CD14-positive monocyte (primary cell): ENCODE results near the gene IL13RA2. TPM values are rescaled to one million over a fixed set of nuclear protein-coding genes. Genes with fewer than 3 reads are reported as not detected.

Source experiments
- DNase-seq, 3 donors: peaks; one replicate each; pipeline ENCODE4 v3.0.0-alpha.2; 2011 to 2022
- H2AFZ ChIP-seq: 2 replicates; pipeline ENCODE4 v1.6.0; 2012; ENCODE audit warnings: mild to moderate bottlenecking, low read depth, low read length, inconsistent platforms; ENCODE audit not compliant: insufficient read depth, poor library complexity, severe bottlenecking
- H3K27ac ChIP-seq, 2 donors: 1 replicate in 1 of 2; 2 replicates in 1 of 2; pipeline ENCODE4 v1.5.1; 2012 to 2013; ENCODE audit warnings: low read length in 2 of 2, control low read depth in 1 of 2, inconsistent platforms in 1 of 2, low read depth in 1 of 2, mild to moderate bottlenecking in 1 of 2
- H3K27me3 ChIP-seq, 2 donors: one replicate each; pipeline versions ENCODE4 v1.6.0 to v1.6.1; 2011 to 2013; ENCODE audit warnings: low read length in 2 of 2; ENCODE audit not compliant: control insufficient read depth in 2 of 2, insufficient read depth in 2 of 2
- H3K36me3 ChIP-seq, 2 donors: replicated peaks in 1 of 2; 1 replicate in 1 of 2; 2 replicates in 1 of 2; pipeline versions ENCODE4 v1.5.1 to v1.6.1; 2012 to 2013; ENCODE audit warnings: low read length in 2 of 2, control low read depth in 1 of 2, inconsistent platforms in 1 of 2, mild to moderate bottlenecking in 1 of 2; ENCODE audit not compliant: insufficient read depth in 2 of 2, control insufficient read depth in 1 of 2
- H3K4me1 ChIP-seq, 2 donors: 1 replicate in 1 of 2; 2 replicates in 1 of 2; pipeline versions ENCODE4 v1.5.1 to v1.6.1; 2012 to 2013; ENCODE audit warnings: low read length in 2 of 2, control low read depth in 1 of 2, inconsistent platforms in 1 of 2, mild to moderate bottlenecking in 1 of 2, moderate library complexity in 1 of 2; ENCODE audit not compliant: insufficient read depth in 2 of 2, control insufficient read depth in 1 of 2
- H3K4me2 ChIP-seq: replicated peaks from 2 replicates; pipeline ENCODE3; 2012; ENCODE audit warnings: low read length, moderate library complexity, mild to moderate bottlenecking; ENCODE audit not compliant: poor library complexity, severe bottlenecking; ENCODE audit errors: extremely low read depth
- H3K4me3 ChIP-seq, 3 experiments: fragments of 200-600 bp in 1 of 3; sonication (generic) in 1 of 3; replicated peaks in 1 of 3; 1 replicate in 2 of 3; 2 replicates in 1 of 3; pipeline ENCODE4 v1.5.1; 2011 to 2013; ENCODE audit warnings: low read length in 3 of 3, mild to moderate bottlenecking in 3 of 3, control low read depth in 2 of 3, low read depth in 2 of 3, inconsistent platforms in 1 of 3, moderate library complexity in 1 of 3
- H3K79me2 ChIP-seq: 2 replicates; pipeline ENCODE4 v1.6.0; 2012; ENCODE audit warnings: mild to moderate bottlenecking, control low read depth, inconsistent platforms, low read length, moderate library complexity; ENCODE audit not compliant: insufficient read depth
- H3K9ac ChIP-seq: 2 replicates; pipeline ENCODE4 v1.6.0; 2017; ENCODE audit warnings: low read length, mild to moderate bottlenecking; ENCODE audit not compliant: insufficient read depth, poor library complexity, severe bottlenecking
- H3K9me3 ChIP-seq, 2 donors: replicated peaks in 1 of 2; 1 replicate in 1 of 2; 2 replicates in 1 of 2; pipeline versions ENCODE4 v1.5.1 to v1.6.1; 2012 to 2013; ENCODE audit warnings: low read length in 2 of 2, control low read depth in 1 of 2; ENCODE audit not compliant: control insufficient read depth in 1 of 2, insufficient read depth in 1 of 2
- H4K20me1 ChIP-seq: 2 replicates; pipeline ENCODE4 v1.6.0; 2012; ENCODE audit warnings: mild to moderate bottlenecking, low read length, control low read depth, moderate library complexity; ENCODE audit not compliant: insufficient read depth
- H3K27ac Mint-ChIP-seq, 7 donors: one replicate each; pipeline ENCODE4 v1.8.0; 2020; ENCODE audit warnings: mild to moderate bottlenecking in 7 of 7, mixed read lengths in 7 of 7, moderate library complexity in 6 of 7, inconsistent platforms in 2 of 7
- H3K27me3 Mint-ChIP-seq, 3 donors: one replicate each; pipeline ENCODE4 v1.8.0; 2021 to 2022; ENCODE audit warnings: low read depth in 3 of 3, mild to moderate bottlenecking in 3 of 3, mixed read lengths in 3 of 3, moderate library complexity in 3 of 3, inconsistent platforms in 1 of 3
- H3K36me3 Mint-ChIP-seq, 2 donors: one replicate each; pipeline ENCODE4 v1.8.0; 2020; ENCODE audit warnings: mixed read lengths in 2 of 2, inconsistent platforms in 1 of 2, mild to moderate bottlenecking in 1 of 2
- H3K4me1 Mint-ChIP-seq: one replicate; pipeline ENCODE4 v1.8.0; 2020; ENCODE audit warnings: mild to moderate bottlenecking, mixed read lengths
- H3K4me3 Mint-ChIP-seq, 2 donors: one replicate each; pipeline ENCODE4 v1.8.0; 2020; ENCODE audit warnings: mild to moderate bottlenecking in 2 of 2, mixed read lengths in 2 of 2, moderate library complexity in 1 of 2
- H3K9me3 Mint-ChIP-seq, 7 donors: one replicate each; pipeline ENCODE4 v1.8.0; 2020 to 2022; ENCODE audit warnings: mixed read lengths in 7 of 7, mild to moderate bottlenecking in 6 of 7, moderate library complexity in 6 of 7, inconsistent platforms in 2 of 7
- intact Hi-C, 2 donors: fragments of 100-400 bp; cut with micrococcal nuclease; formaldehyde crosslinking; loops; one replicate each; pipeline versions ENCODE4 v1.15.0 to v1.15.1; 2023
- polyA plus RNA-seq, 3 donors: library from polyadenylated mRNA; depleted of rRNA in 1 of 3; unstranded in 2 of 3; stranded (reverse) in 1 of 3; fragments of 300-500 nt in 2 of 3; fragments of >200 nt in 1 of 3; fragmentation: Illumina TruSeq in 2 of 3; gene quantifications; 1 replicate in 2 of 3; 2 replicates in 1 of 3; pipeline ENCODE4 v1.2.3, GENCODE V29; 2012 to 2021
- TF ChIP-seq, protein P1 (sequence below): fragments of 200-600 bp; IDR thresholded peaks from one replicate; pipeline ENCODE4 v1.8.0; 2022; ENCODE audit warnings: antibody characterized with exemption, mild to moderate bottlenecking

Gene IL13RA2
- polyA plus RNA-seq, 3 donors, result not detected

DNA sequence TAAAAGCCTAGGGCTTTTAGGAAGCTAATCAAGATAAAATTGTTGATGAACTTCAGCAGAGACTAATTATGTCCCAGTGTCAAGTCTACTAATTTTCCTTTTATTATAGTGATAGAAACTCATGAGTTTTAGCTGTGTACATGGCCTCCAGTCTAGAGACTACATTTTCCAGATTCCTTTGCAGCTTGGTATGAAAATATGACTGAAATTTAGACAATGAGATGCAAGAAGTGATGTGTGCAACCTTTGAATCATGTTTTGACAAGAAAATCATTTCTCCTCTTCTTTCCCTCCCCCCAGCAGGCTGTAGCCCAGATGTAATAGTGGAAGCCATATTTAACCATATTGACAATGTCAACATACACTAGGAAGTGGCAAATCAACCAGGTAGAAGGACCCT is 30.3 kb upstream of the IL13RA2 start:
- H3K36me3 Mint-ChIP-seq, result no peaks in the 10 kb centered on the region
- no peak overlapping the region for H3K4me3 ChIP-seq
- no peaks in the 10 kb centered on the region for H3K36me3 ChIP-seq
- H3K4me1 ChIP-seq, result no peaks in the 10 kb centered on the region
- no peaks in the 10 kb centered on the region for H3K9me3 ChIP-seq
- no peak overlapping the region for H3K4me2 ChIP-seq
- TF ChIP-seq, protein P1, sequence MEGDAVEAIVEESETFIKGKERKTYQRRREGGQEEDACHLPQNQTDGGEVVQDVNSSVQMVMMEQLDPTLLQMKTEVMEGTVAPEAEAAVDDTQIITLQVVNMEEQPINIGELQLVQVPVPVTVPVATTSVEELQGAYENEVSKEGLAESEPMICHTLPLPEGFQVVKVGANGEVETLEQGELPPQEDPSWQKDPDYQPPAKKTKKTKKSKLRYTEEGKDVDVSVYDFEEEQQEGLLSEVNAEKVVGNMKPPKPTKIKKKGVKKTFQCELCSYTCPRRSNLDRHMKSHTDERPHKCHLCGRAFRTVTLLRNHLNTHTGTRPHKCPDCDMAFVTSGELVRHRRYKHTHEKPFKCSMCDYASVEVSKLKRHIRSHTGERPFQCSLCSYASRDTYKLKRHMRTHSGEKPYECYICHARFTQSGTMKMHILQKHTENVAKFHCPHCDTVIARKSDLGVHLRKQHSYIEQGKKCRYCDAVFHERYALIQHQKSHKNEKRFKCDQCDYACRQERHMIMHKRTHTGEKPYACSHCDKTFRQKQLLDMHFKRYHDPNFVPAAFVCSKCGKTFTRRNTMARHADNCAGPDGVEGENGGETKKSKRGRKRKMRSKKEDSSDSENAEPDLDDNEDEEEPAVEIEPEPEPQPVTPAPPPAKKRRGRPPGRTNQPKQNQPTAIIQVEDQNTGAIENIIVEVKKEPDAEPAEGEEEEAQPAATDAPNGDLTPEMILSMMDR, result no peak
- peaks cover 0 to 2% (median 0%) of the 10 kb centered on the region in 3 donors for H3K27me3 Mint-ChIP-seq
- no peaks in the 10 kb centered on the region for H4K20me1 ChIP-seq
- no peaks in the 10 kb centered on the region for H3K27me3 ChIP-seq
- no peak overlapping the region for H3K4me3 Mint-ChIP-seq
- peaks cover 0 to 2% (median 0%) of the 10 kb centered on the region in 7 donors for H3K9me3 Mint-ChIP-seq
- DNase-seq, result no peak
- intact Hi-C loops, result no loop called here
- H3K9ac ChIP-seq, result no peak overlapping the region
- no peak overlapping the region for H3K27ac Mint-ChIP-seq
- no peak overlapping the region for H2AFZ ChIP-seq
- no peaks in the 10 kb centered on the region for H3K79me2 ChIP-seq
- no peaks in the 10 kb centered on the region for H3K4me1 Mint-ChIP-seq
- H3K27ac ChIP-seq, result no peak overlapping the region

DNA sequence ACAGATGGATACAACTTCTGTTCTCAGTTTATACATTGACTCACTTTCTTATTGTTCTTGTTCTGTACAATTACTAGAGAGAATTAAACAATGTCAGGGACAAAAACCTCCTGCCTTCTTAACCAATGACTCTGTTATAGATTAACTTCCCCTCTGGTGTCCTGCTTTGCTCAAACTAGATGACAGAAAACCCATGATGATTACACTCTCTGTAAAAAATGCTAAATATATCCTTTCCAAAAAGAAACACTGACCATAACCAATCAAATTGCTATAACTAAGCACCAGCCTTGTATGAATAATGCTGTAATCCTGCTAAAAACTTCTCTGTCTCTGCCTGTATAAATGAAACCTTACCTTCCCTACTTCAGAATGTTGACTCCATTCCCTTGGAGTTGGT is 29.8 kb upstream of the IL13RA2 start:
- H3K4me3 ChIP-seq, result no peak overlapping the region
- intact Hi-C loops, result no loop called here
- no peaks in the 10 kb centered on the region for H3K79me2 ChIP-seq
- no peaks in the 10 kb centered on the region for H4K20me1 ChIP-seq
- no peaks in the 10 kb centered on the region for H3K36me3 Mint-ChIP-seq
- H3K4me2 ChIP-seq, result no peak overlapping the region
- H3K27me3 Mint-ChIP-seq, result peaks cover 0 to 2% (median 0%) of the 10 kb centered on the region in 3 donors
- TF ChIP-seq, protein P1, result no peak
- H2AFZ ChIP-seq, result no peak overlapping the region
- no peaks in the 10 kb centered on the region for H3K4me1 Mint-ChIP-seq
- no peak overlapping the region for H3K4me3 Mint-ChIP-seq
- H3K9ac ChIP-seq, result no peak overlapping the region
- H3K36me3 ChIP-seq, result no peaks in the 10 kb centered on the region
- H3K27me3 ChIP-seq, result no peaks in the 10 kb centered on the region
- DNase-seq, result no peak
- H3K9me3 Mint-ChIP-seq, result peaks cover 0 to 2% (median 0%) of the 10 kb centered on the region in 7 donors
- H3K27ac Mint-ChIP-seq, result no peak overlapping the region
- no peak overlapping the region for H3K27ac ChIP-seq
- no peaks in the 10 kb centered on the region for H3K4me1 ChIP-seq
- H3K9me3 ChIP-seq, result no peaks in the 10 kb centered on the region
